Muscle layer of colon (tissue), 2 donors: ENCODE data around the gene DPP6.

Experiments
- H3K27ac ChIP-seq: one replicate; pipeline ENCODE4 v1.7.0; 2013; ENCODE audit warnings: low read depth, mild to moderate bottlenecking, low read length, moderate library complexity
- H3K27me3 ChIP-seq, 2 donors: one replicate each; pipeline ENCODE4 v1.7.0; 2013; ENCODE audit warnings: low read length in 2 of 2, mild to moderate bottlenecking in 2 of 2; ENCODE audit not compliant: insufficient read depth in 2 of 2, control insufficient read depth in 1 of 2
- H3K36me3 ChIP-seq: one replicate; pipeline ENCODE4 v1.7.0; 2013; ENCODE audit warnings: mild to moderate bottlenecking, low read length; ENCODE audit not compliant: insufficient read depth
- H3K4me1 ChIP-seq: one replicate; pipeline ENCODE4 v1.7.0; 2013; ENCODE audit warnings: mild to moderate bottlenecking, low read length; ENCODE audit not compliant: insufficient read depth
- H3K4me3 ChIP-seq, 2 donors: one replicate each; pipeline ENCODE4 v1.7.0; 2013; ENCODE audit warnings: low read length in 2 of 2, low read depth in 1 of 2, mild to moderate bottlenecking in 1 of 2, moderate library complexity in 1 of 2
- H3K9ac ChIP-seq: one replicate; pipeline ENCODE4 v1.7.0; 2013; ENCODE audit warnings: low read length
- H3K9me3 ChIP-seq: one replicate; pipeline ENCODE4 v1.7.0; 2013; ENCODE audit warnings: mild to moderate bottlenecking, low read length
- donor health status: abdominal sarcoma.
- donor health status: Adenocarcinoma of cecum.

Gene DPP6

DNA sequence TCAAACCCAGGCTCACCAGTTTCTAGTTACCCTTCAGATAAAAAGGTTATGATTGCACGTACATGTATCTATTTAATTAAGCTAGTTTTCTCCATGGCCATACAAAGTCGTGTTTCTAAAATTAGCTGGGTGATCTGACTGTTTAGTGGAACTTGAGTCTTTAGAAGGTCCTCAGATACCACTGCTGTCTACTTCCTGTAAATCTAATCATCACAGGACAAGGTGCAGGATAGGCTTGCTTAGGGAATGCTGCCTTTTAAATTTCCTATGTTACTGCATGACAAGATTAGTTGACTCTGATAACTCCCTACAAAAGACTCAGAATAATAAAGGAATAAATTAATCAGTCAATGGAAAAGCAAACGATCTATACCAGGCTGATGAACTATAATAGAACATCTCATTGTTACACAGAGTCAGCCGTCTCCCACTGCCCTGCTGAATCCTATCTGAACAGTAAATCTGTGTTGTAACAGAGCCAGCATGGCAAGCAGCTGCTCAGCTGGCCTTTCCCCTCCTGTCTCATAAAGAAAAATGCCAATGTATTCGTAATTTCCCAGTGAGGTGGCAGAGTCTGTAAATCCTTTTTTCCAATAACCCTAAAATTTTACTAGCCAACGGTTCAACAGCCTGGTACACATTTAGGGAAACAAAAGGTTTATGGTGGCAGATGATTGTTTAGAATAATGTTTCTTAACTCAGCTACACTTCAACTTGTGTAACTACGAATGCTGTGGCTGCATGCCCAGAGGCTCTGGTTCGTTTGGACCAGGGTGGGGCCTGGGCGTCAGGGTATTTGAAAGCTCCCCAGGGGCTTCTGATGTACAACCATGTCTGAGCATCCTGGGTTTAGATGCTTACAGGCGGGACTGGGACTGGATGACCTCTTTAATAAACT lies 632.7 kb downstream of the DPP6 start:
- Histone ChIP-seq H3K36me3 (no peaks in the 10 kb centered on the region), H3K4me1 (peaks cover 12% of the 10 kb centered on the region), H3K4me3 (no peak overlapping the region), H3K9me3 (no peaks in the 10 kb centered on the region), H3K27me3 (no peaks in the 10 kb centered on the region), H3K9ac (no peak overlapping the region), H3K27ac (no peak overlapping the region)

- no peak overlapping the region for H3K9ac ChIP-seq
- no peaks in the 10 kb centered on the region for H3K9me3 ChIP-seq
- no peaks in the 10 kb centered on the region for H3K27me3 ChIP-seq
- H3K27ac ChIP-seq: no peak overlapping the region
- H3K4me1 ChIP-seq: peaks cover 12% of the 10 kb centered on the region
- H3K36me3 ChIP-seq: no peaks in the 10 kb centered on the region
- H3K4me3 ChIP-seq: no peak overlapping the region
These were observed 633.3 kb downstream of the DPP6 start for GRCh38 chr7:154685564-154685901.

DNA sequence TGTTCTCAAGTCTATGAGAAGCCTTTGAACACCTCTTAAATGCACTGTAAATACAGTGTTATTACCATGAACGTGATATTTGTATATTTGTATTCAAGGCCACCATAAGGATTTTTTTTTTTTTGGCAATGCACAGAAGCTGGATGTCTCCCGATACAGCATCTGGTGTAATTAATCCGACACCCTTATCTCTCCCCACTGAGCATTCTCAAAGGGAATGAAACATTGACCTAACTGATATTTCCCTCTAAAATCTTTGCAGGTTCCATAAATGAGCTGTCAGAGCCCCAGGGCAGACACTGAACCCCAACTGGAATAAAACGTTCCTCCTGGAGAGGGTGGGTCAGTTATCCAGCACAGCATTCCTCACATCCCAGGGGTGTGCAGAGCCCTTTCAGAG lies 634.1 kb downstream of the DPP6 start:
- no peak overlapping the region for H3K27ac ChIP-seq
- no peak overlapping the region for H3K4me3 ChIP-seq
- H3K27me3 ChIP-seq: no peaks in the 10 kb centered on the region
- no peaks in the 10 kb centered on the region for H3K36me3 ChIP-seq
- no peak overlapping the region for H3K9ac ChIP-seq
- H3K4me1 ChIP-seq: peaks cover 12% of the 10 kb centered on the region
- H3K9me3 ChIP-seq: no peaks in the 10 kb centered on the region

- no peak overlapping the region for H3K9ac ChIP-seq
- H3K36me3 ChIP-seq: no peaks in the 10 kb centered on the region
- no peaks in the 10 kb centered on the region for H3K9me3 ChIP-seq
- H3K4me3 ChIP-seq: no peak overlapping the region
- peaks cover 12% of the 10 kb centered on the region for H3K4me1 ChIP-seq
- no peak overlapping the region for H3K27ac ChIP-seq
- H3K27me3 ChIP-seq: no peaks in the 10 kb centered on the region
These were observed 636.8 kb downstream of the DPP6 start for GRCh38 chr7:154688952-154689351.

GRCh38 chr7:154690411-154690810 lies 638.2 kb downstream of the DPP6 start:
- no peak overlapping the region for H3K4me3 ChIP-seq
- H3K27me3 ChIP-seq: no peaks in the 10 kb centered on the region
- no peaks in the 10 kb centered on the region for H3K4me1 ChIP-seq
- no peaks in the 10 kb centered on the region for H3K36me3 ChIP-seq
- no peak overlapping the region for H3K9ac ChIP-seq
- no peak overlapping the region for H3K27ac ChIP-seq
- H3K9me3 ChIP-seq: no peaks in the 10 kb centered on the region

- no peak overlapping the region for H3K4me3 ChIP-seq
- H3K27me3 ChIP-seq: no peaks in the 10 kb centered on the region
- no peaks in the 10 kb centered on the region for H3K36me3 ChIP-seq
- no peak overlapping the region for H3K27ac ChIP-seq
- H3K9ac ChIP-seq: no peak overlapping the region
- no peaks in the 10 kb centered on the region for H3K9me3 ChIP-seq
- no peaks in the 10 kb centered on the region for H3K4me1 ChIP-seq
These were observed 641.5 kb downstream of the DPP6 start for GRCh38 chr7:154693661-154694060.

DNA sequence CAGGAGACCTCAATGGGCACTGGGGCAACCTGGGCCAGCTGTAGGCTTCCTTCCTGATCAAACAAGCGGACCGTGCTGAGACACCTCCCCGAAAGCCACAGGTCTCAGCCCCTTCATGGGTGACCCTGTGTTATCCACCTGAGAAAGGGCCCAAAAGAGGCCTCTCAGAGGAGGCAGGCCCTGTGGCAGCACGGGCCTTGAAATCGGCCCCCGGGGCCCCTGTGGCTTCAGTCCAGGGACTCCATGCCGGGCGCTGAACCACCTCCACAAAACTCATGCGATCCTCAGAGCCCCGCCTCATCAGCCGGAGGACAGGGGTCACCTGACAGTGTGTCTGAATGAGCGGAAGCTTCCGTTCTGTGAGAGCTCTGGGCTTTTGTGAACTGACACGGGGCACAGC lies 643.6 kb downstream of the DPP6 start:
- Histone ChIP-seq H3K4me3 (no peak overlapping the region), H3K9ac (no peak overlapping the region), H3K36me3 (no peaks in the 10 kb centered on the region), H3K9me3 (no peaks in the 10 kb centered on the region), H3K4me1 (no peaks in the 10 kb centered on the region), H3K27ac (no peak overlapping the region), H3K27me3 (no peaks in the 10 kb centered on the region)

GRCh38 chr7:154696556-154696955 lies 644.4 kb downstream of the DPP6 start:
- H3K9ac ChIP-seq: no peak overlapping the region
- H3K36me3 ChIP-seq: no peaks in the 10 kb centered on the region
- no peak overlapping the region for H3K4me3 ChIP-seq
- H3K27me3 ChIP-seq: no peaks in the 10 kb centered on the region
- H3K4me1 ChIP-seq: no peaks in the 10 kb centered on the region
- H3K27ac ChIP-seq: no peak overlapping the region
- no peaks in the 10 kb centered on the region for H3K9me3 ChIP-seq

DNA sequence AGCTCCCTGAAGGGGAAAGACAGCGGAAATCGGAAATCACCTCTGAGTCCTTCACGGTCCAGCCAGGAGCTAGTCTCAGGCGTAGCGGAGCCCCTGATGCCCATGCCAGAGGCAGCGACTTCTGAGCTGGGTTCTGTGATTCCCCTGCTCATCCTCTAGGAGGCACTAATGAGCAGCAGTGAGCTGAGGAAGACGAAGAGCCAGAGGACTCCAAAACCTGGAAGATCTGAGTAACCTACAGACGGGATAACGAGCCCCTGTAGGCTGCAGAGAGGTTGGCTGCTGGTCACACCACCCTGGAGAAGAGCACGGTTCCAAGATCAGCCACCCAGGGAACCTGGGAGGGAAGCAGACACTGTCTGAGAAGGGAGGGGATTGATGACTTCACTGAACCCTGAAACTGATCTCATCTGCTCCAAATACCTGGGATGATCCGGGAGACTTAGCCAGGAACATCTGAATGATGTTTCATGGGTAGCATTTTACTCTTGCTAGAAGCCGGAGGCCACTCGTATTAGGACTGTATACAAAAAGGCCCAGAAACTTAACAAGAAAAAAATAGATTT lies 646.6 kb downstream of the DPP6 start:
- H3K36me3 ChIP-seq: no peaks in the 10 kb centered on the region
- H3K4me3 ChIP-seq: no peak overlapping the region
- H3K27me3 ChIP-seq: no peaks in the 10 kb centered on the region
- H3K9ac ChIP-seq: no peak overlapping the region
- no peaks in the 10 kb centered on the region for H3K9me3 ChIP-seq
- no peak overlapping the region for H3K27ac ChIP-seq
- no peaks in the 10 kb centered on the region for H3K4me1 ChIP-seq

GRCh38 chr7:154699417-154699816 lies 647.2 kb downstream of the DPP6 start:
- H3K27ac ChIP-seq: no peak overlapping the region
- H3K4me3 ChIP-seq: no peak overlapping the region
- no peaks in the 10 kb centered on the region for H3K36me3 ChIP-seq
- H3K4me1 ChIP-seq: no peaks in the 10 kb centered on the region
- no peaks in the 10 kb centered on the region for H3K27me3 ChIP-seq
- no peaks in the 10 kb centered on the region for H3K9me3 ChIP-seq
- H3K9ac ChIP-seq: no peak overlapping the region

GRCh38 chr7:154709840-154710520 lies 657.8 kb downstream of the DPP6 start:
- no peak overlapping the region for H3K9ac ChIP-seq
- no peak overlapping the region for H3K27ac ChIP-seq

More at GRCh38 chr7:154709840-154710520, 657.8 kb downstream of the DPP6 start:
- Histone ChIP-seq H3K4me3 (no peak overlapping the region), H3K36me3 (no peaks in the 10 kb centered on the region), H3K27me3 (no peaks in the 10 kb centered on the region), H3K4me1 (no peaks in the 10 kb centered on the region), H3K9me3 (no peaks in the 10 kb centered on the region)
